H1 (cell line): ENCODE measurements around the gene RIMBP2. TPM values are rescaled to one million over a fixed set of nuclear protein-coding genes. Genes with fewer than 3 reads are reported as not detected.

Experiments
- CTCF ChIA-PET: fragments of 300-600 bp; sonication (Branson Sonifier 250); formaldehyde crosslinking; loops from one replicate; lab custom pipeline; 2021; ENCODE audit not compliant: partially characterized antibody; lab: Charles Lee
- POLR2A ChIA-PET: fragments of 300-600 bp; sonication (Branson Sonifier 250); formaldehyde crosslinking; loops from one replicate; lab custom pipeline; 2021; ENCODE audit warnings: inconsistent platforms; ENCODE audit not compliant: partially characterized antibody; lab: Charles Lee
- DNase-seq, 2 experiments: peaks; one replicate each; pipeline versions ENCODE4 v3.0.0 to v3.0.0-alpha.2; 2010 to 2022; ENCODE audit warnings: low spot score in 2 of 2, low read depth in 1 of 2, mixed read lengths in 1 of 2
- FAIRE-seq: peaks from 2 replicates; lab custom pipeline; 2011; peaks lifted over from hg19 to GRCh38; lab: Jason Lieb, UNC
- H2AFZ ChIP-seq: 2 replicates; pipeline ENCODE4 v1.8.1; 2012; ENCODE audit warnings: low read length, inconsistent platforms
- H2AK5ac ChIP-seq: 2 replicates; pipeline ENCODE4 v1.6.1; 2013; ENCODE audit warnings: low read depth, low read length
- H2BK120ac ChIP-seq: replicated peaks from 2 replicates; pipeline ENCODE3; 2013; ENCODE audit warnings: low read depth, low read length, inconsistent platforms
- H2BK12ac ChIP-seq: 2 replicates; pipeline ENCODE4 v1.6.1; 2013; ENCODE audit warnings: low read depth, low read length
- H2BK15ac ChIP-seq: 2 replicates; pipeline ENCODE4 v1.6.1; 2013; ENCODE audit warnings: low read length
- H2BK20ac ChIP-seq: 2 replicates; pipeline ENCODE4 v1.6.1; 2013; ENCODE audit warnings: low read length
- H2BK5ac ChIP-seq: 2 replicates; pipeline ENCODE4 v1.6.1; 2013; ENCODE audit warnings: low read depth, low read length
- H3K14ac ChIP-seq: 2 replicates; pipeline ENCODE4 v1.6.1; 2013; ENCODE audit warnings: inconsistent platforms; ENCODE audit not compliant: insufficient read length
- H3K18ac ChIP-seq: 2 replicates; pipeline ENCODE4 v1.6.1; 2013; ENCODE audit warnings: low read length; ENCODE audit errors: extremely low read depth
- H3K23ac ChIP-seq: 2 replicates; pipeline ENCODE4 v1.6.1; 2013; ENCODE audit warnings: inconsistent platforms; ENCODE audit not compliant: insufficient read length
- H3K23me2 ChIP-seq: 2 replicates; pipeline ENCODE4 v1.6.1; 2013; ENCODE audit warnings: low read depth, low read length
- H3K27ac ChIP-seq: 2 replicates; pipeline ENCODE4 v1.6.1; 2011; ENCODE audit warnings: low read depth, low read length, inconsistent platforms
- H3K27me3 ChIP-seq, 4 experiments: replicated peaks in 1 of 4; 1 replicate in 1 of 4; 2 replicates in 3 of 4; pipeline versions ENCODE4 v1.6.1 to v1.8.1; 2011 to 2013; ENCODE audit warnings: low read length in 3 of 4, mild to moderate bottlenecking in 3 of 4, inconsistent platforms in 2 of 4, mixed read lengths in 2 of 4, moderate library complexity in 1 of 4; ENCODE audit not compliant: control insufficient read depth in 3 of 4, insufficient read depth in 3 of 4; ENCODE audit errors: extremely low read depth in 1 of 4
- H3K36me3 ChIP-seq, 4 experiments: 2 replicates each; pipeline versions ENCODE4 v1.6.1 to v1.8.1; 2011 to 2013; ENCODE audit warnings: mild to moderate bottlenecking in 4 of 4, low read length in 3 of 4, moderate library complexity in 2 of 4, control low read depth in 1 of 4, inconsistent platforms in 1 of 4; ENCODE audit not compliant: insufficient read depth in 4 of 4, control insufficient read depth in 2 of 4
- H3K4ac ChIP-seq: replicated peaks from 2 replicates; pipeline ENCODE3; 2013; ENCODE audit warnings: low read length, low read depth, mixed read lengths, inconsistent platforms; ENCODE audit not compliant: insufficient read length
- H3K4me1 ChIP-seq, 4 experiments: replicated peaks in 1 of 4; 1 replicate in 1 of 4; 2 replicates in 3 of 4; pipeline versions ENCODE4 v1.6.1 to v1.8.1; 2011 to 2013; ENCODE audit warnings: low read length in 3 of 4, inconsistent platforms in 2 of 4, mixed read lengths in 1 of 4; ENCODE audit not compliant: insufficient read depth in 4 of 4, control insufficient read depth in 3 of 4
- H3K4me2 ChIP-seq, 2 experiments: 2 replicates each; pipeline versions ENCODE4 v1.6.1 to v1.8.1; 2011 to 2013; ENCODE audit warnings: low read depth in 2 of 2, low read length in 2 of 2, control low read depth in 1 of 2, inconsistent platforms in 1 of 2, mild to moderate bottlenecking in 1 of 2; ENCODE audit not compliant: insufficient read depth in 1 of 2
- H3K4me3 ChIP-seq, 4 experiments: fragments of 200-600, 300-600 bp in 1 of 4; sonication (generic), shearing (Covaris generic), sonication (Bioruptor Twin) in 1 of 4; 2 replicates each; pipeline versions ENCODE4 v1.5.1 to v1.8.1; 2011 to 2016; ENCODE audit warnings: low read length in 4 of 4, low read depth in 3 of 4, control low read depth in 2 of 4, inconsistent platforms in 2 of 4, mild to moderate bottlenecking in 2 of 4, mixed read lengths in 1 of 4, moderate library complexity in 1 of 4; ENCODE audit not compliant: insufficient read depth in 2 of 4; ENCODE audit errors: extremely low read depth in 1 of 4
- H3K56ac ChIP-seq: replicated peaks from 2 replicates; pipeline ENCODE3; 2013; ENCODE audit warnings: low read depth, mild to moderate bottlenecking, mixed read lengths, low read length, inconsistent platforms; ENCODE audit not compliant: insufficient read length
- H3K79me1 ChIP-seq: 2 replicates; pipeline ENCODE4 v1.6.1; 2013; ENCODE audit warnings: low read depth, low read length, control low read depth
- H3K79me2 ChIP-seq, 2 experiments: 2 replicates each; pipeline versions ENCODE4 v1.6.1 to v1.8.1; 2012 to 2013; ENCODE audit warnings: low read length in 2 of 2, mild to moderate bottlenecking in 2 of 2, inconsistent platforms in 1 of 2; ENCODE audit not compliant: insufficient read depth in 2 of 2, control insufficient read depth in 1 of 2
- H3K9ac ChIP-seq, 4 experiments: replicated peaks in 1 of 4; 1 replicate in 1 of 4; 2 replicates in 3 of 4; pipeline versions ENCODE4 v1.6.1 to v1.8.1; 2011 to 2013; ENCODE audit warnings: low read depth in 3 of 4, low read length in 3 of 4, control low read depth in 2 of 4, mild to moderate bottlenecking in 2 of 4, moderate library complexity in 2 of 4, inconsistent platforms in 1 of 4; ENCODE audit errors: extremely low read depth in 1 of 4
- H3K9me3 ChIP-seq, 2 experiments: 2 replicates each; pipeline versions ENCODE4 v1.6.1 to v1.8.1; 2012 to 2013; ENCODE audit warnings: mild to moderate bottlenecking in 2 of 2, moderate library complexity in 2 of 2, control low read depth in 1 of 2, inconsistent platforms in 1 of 2, low read depth in 1 of 2, low read length in 1 of 2, mixed read lengths in 1 of 2; ENCODE audit not compliant: insufficient read depth in 2 of 2
- H4K20me1 ChIP-seq, 2 experiments: replicated peaks in 1 of 2; 2 replicates each; pipeline versions ENCODE3 to v1.8.1; 2011 to 2013; ENCODE audit warnings: inconsistent platforms in 2 of 2, low read length in 2 of 2, mild to moderate bottlenecking in 1 of 2; ENCODE audit not compliant: insufficient read depth in 2 of 2, control insufficient read depth in 1 of 2
- H4K5ac ChIP-seq: 2 replicates; pipeline ENCODE4 v1.6.1; 2013; ENCODE audit warnings: low read length, low read depth, mixed read lengths, inconsistent platforms; ENCODE audit not compliant: insufficient read length
- H4K8ac ChIP-seq: 2 replicates; pipeline ENCODE4 v1.8.0; 2013; ENCODE audit warnings: mild to moderate bottlenecking, moderate library complexity, low read length, inconsistent platforms; ENCODE audit not compliant: insufficient read depth; ENCODE audit errors: extremely low read depth
- H4K91ac ChIP-seq: replicated peaks from 2 replicates; pipeline ENCODE3; 2013; ENCODE audit warnings: low read length, mixed read lengths, inconsistent platforms; ENCODE audit not compliant: insufficient read length
- CEBPB ChIP-seq: IDR thresholded peaks from 2 replicates; pipeline ENCODE4 v1.6.1; 2012; ENCODE audit warnings: low read depth, low read length
- EZH2 ChIP-seq: fragments of 200-600 bp; sonication (generic); IDR thresholded peaks from 2 replicates; pipeline ENCODE4 v1.7.1; 2012; ENCODE audit warnings: low read depth, mild to moderate bottlenecking, moderate library complexity, low read length, inconsistent platforms; ENCODE audit not compliant: severe bottlenecking
- JUN ChIP-seq: IDR thresholded peaks from 2 replicates; pipeline ENCODE4 v1.6.1; 2011; ENCODE audit warnings: low read depth, mild to moderate bottlenecking, improper control_type of control experiment, low read length
- RXRA ChIP-seq: IDR thresholded peaks from 2 replicates; pipeline ENCODE4 v1.6.1; 2011; ENCODE audit warnings: low read depth, mild to moderate bottlenecking, low read length, moderate library complexity; ENCODE audit not compliant: insufficient read depth
- SAP30 ChIP-seq: fragments of 300-600 bp; sonication (generic); IDR thresholded peaks from 2 replicates; pipeline ENCODE4 v1.7.1; 2012; ENCODE audit warnings: low read length, moderate library complexity, mild to moderate bottlenecking, inconsistent platforms; ENCODE audit not compliant: insufficient read depth, insufficient replicate concordance
- WGBS, 2 experiments: shearing (Covaris generic) in 1 of 2; methylation state at CpG; one replicate each; pipeline versions ENCODE4 v1.1.6 to v1.1.7; 2013 to 2015; ENCODE audit warnings: low lambda C conversion rate in 2 of 2, mixed read lengths in 2 of 2, inconsistent platforms in 1 of 2, low coverage in 1 of 2, missing lambda C conversion rate in 1 of 2; ENCODE audit not compliant: insufficient replicate concordance in 2 of 2, insufficient coverage in 1 of 2, insufficient read length in 1 of 2; ENCODE audit errors: extremely low coverage in 1 of 2, missing lambda C conversion rate in 1 of 2; 5-methylcytosine and 5-hydroxymethylcytosine counted together
- polyA plus RNA-seq, 7 experiments: library from polyadenylated mRNA; depleted of rRNA in 3 of 7; stranded (reverse) in 5 of 7; unstranded in 2 of 7; fragments of >200 nt in 5 of 7; fragments of 200-250 nt in 2 of 7; gene quantifications; 1 replicate in 5 of 7; 2 replicates in 1 of 7; 4 replicates in 1 of 7; pipeline versions ENCODE4 v1.2.1 to v1.2.3, GENCODE V29; 2011 to 2013; ENCODE audit warnings: missing spikeins in 2 of 7, mixed read lengths in 2 of 7
- total RNA-seq: library from RNA; stranded (reverse); fragmentation: NEBNext Ultra II Directional; extraction: Animal tissue kit (Norgen Biotek cat#: 25700); gene quantifications from 2 replicates; pipeline ENCODE4 v1.2.1, GENCODE V29; 2021

Gene RIMBP2
- total and polyA plus RNA-seq, 2 of the 8 experiments (the other 6 are each of a cell fraction or from before 2014, with no cell fraction given): 0.18 to 0.65 TPM

- Histone ChIP-seq H2BK20ac (no peak overlapping the region), H3K36me3 (no peaks in the 10 kb centered on the region), H3K14ac (no peak overlapping the region), H2BK120ac (no peak overlapping the region), H2AFZ (no peak overlapping the region), H3K23ac (no peak overlapping the region), H3K56ac (no peak overlapping the region), H3K9me3 (no peaks in the 10 kb centered on the region), H2BK12ac (no peak overlapping the region), H4K8ac (peak overlapping the region; percentile 23; the same call in 1 of the 2 replicates), H2BK15ac (no peak overlapping the region), H3K27ac (no peak overlapping the region), H3K23me2 (no peaks in the 10 kb centered on the region), H4K20me1 (no peaks in the 10 kb centered on the region), H3K4me2 (no peak overlapping the region), H2BK5ac (no peak overlapping the region), H4K5ac (no peak overlapping the region), H3K18ac (no peak overlapping the region), H3K4me1 (no peaks in the 10 kb centered on the region), H2AK5ac (no peak overlapping the region), H3K9ac (no peak overlapping the region), H3K79me2 (no peaks in the 10 kb centered on the region), H3K4me3 (no peak overlapping the region), H3K4ac (no peak overlapping the region), H4K91ac (no peak overlapping the region), H3K79me1 (no peaks in the 10 kb centered on the region), H3K27me3 (no peaks in the 10 kb centered on the region; a peak in 1 of 7 replicates)
- FAIRE-seq (no peak), DNase-seq (no peak)
- ChIA-PET POLR2A (no interaction called here), CTCF (interaction anchor here (0.9 kb wide), 1 partner anchor 91 kb away, joined by 3 read pairs; no protein-coding TSS in a partner anchor)
- WGBS, 2 experiments: 86% methylated on average over 11 of the region's 15 CpGs; no CpG with 5 or more reads in 1 of the 2 experiments
- TF ChIP-seq EZH2 (no peak), SAP30 (no peak), CEBPB (no peak), JUN (no peak), RXRA (no peak)
Measured at GRCh38 chr12:130680451-130680990, 35.6 kb downstream of the RIMBP2 start.
